Measurements from ENCODE around the gene SETD3.

DNA sequence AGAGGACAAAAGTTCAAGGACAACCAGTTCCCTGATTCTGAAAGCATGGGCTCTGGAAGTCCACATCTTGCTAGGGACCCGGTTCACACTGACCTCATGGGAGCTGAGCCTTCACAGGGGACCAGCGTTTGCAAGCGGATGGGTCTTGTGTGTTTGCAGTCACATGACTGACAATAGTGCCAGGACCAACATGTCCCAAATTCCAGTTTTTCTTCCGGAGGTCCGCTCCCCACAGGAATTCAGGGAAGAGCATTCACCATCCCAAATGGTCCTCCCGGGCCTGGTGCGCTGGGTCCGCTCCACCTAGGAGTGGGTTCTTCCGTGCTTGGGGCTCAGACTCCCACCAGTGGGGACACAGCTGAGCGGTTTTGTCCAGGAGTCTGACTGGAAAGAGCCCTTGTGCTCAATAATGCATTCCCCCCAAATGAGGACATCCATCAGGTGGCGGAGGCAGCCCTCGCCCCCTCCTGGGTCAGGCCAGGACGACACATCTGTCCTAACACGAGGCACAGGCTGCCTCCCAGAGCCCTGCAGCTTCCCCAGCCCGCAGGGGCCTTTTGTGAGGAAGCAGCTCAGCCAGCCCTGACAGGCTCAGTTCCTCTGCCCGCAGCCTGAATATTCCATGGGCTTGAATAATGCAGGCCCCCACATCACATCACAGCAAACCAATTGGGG lies 116.9 kb downstream of the SETD3 start:
- TF ChIP-seq, protein P1, sequence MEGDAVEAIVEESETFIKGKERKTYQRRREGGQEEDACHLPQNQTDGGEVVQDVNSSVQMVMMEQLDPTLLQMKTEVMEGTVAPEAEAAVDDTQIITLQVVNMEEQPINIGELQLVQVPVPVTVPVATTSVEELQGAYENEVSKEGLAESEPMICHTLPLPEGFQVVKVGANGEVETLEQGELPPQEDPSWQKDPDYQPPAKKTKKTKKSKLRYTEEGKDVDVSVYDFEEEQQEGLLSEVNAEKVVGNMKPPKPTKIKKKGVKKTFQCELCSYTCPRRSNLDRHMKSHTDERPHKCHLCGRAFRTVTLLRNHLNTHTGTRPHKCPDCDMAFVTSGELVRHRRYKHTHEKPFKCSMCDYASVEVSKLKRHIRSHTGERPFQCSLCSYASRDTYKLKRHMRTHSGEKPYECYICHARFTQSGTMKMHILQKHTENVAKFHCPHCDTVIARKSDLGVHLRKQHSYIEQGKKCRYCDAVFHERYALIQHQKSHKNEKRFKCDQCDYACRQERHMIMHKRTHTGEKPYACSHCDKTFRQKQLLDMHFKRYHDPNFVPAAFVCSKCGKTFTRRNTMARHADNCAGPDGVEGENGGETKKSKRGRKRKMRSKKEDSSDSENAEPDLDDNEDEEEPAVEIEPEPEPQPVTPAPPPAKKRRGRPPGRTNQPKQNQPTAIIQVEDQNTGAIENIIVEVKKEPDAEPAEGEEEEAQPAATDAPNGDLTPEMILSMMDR (IDR thresholded peaks at IDR 0.05), result no peak
- TF ChIP-seq EP300 (IDR thresholded peaks at IDR 0.05), result no peak
